Keratinocyte (primary cell): ENCODE results near the gene BIK. TPM values are rescaled to one million over a fixed set of nuclear protein-coding genes. Genes with fewer than 3 reads are reported as not detected.
A peak's percentile ranks its signal among the peaks of the same experiment; 100 is the strongest.

Experiments
- DNase-seq: peaks from one replicate; pipeline ENCODE4 v3.0.0-alpha.2; 2011; ENCODE audit warnings: low read depth, missing footprints, low spot score
- FAIRE-seq: peaks from 2 replicates; lab custom pipeline; 2011; peaks lifted over from hg19 to GRCh38; lab: Jason Lieb, UNC
- H2AFZ ChIP-seq: 2 replicates; pipeline ENCODE4 v1.6.0; 2012; ENCODE audit warnings: low read length, control low read depth, inconsistent platforms; ENCODE audit not compliant: control insufficient read depth
- H3K27ac ChIP-seq: 2 replicates; pipeline ENCODE4 v1.5.1; 2011; ENCODE audit warnings: low read length; ENCODE audit not compliant: control insufficient read depth, insufficient read depth
- H3K27me3 ChIP-seq: 3 replicates; pipeline ENCODE4 v1.6.0; 2011; ENCODE audit warnings: low read length; ENCODE audit not compliant: control insufficient read depth, insufficient read depth; ENCODE audit errors: extremely low read depth
- H3K36me3 ChIP-seq, 2 experiments: 2 replicates in 1 of 2; 3 replicates in 1 of 2; pipeline ENCODE4 v1.5.1; 2011; ENCODE audit warnings: low read length in 2 of 2, mild to moderate bottlenecking in 1 of 2; ENCODE audit not compliant: control insufficient read depth in 2 of 2, insufficient read depth in 2 of 2; ENCODE audit errors: extremely low read depth in 1 of 2
- H3K4me1 ChIP-seq: 3 replicates; pipeline ENCODE4 v1.5.1; 2011; ENCODE audit warnings: low read length; ENCODE audit not compliant: control insufficient read depth, insufficient read depth; ENCODE audit errors: extremely low read depth
- H3K4me2 ChIP-seq: 3 replicates; pipeline ENCODE4 v1.6.0; 2011; ENCODE audit warnings: low read depth, low read length; ENCODE audit not compliant: control insufficient read depth, insufficient read depth; ENCODE audit errors: extremely low read depth
- H3K4me3 ChIP-seq, 3 experiments: fragments of 200-600 bp in 1 of 3; sonication (generic) in 1 of 3; 2 replicates in 2 of 3; 3 replicates in 1 of 3; pipeline ENCODE4 v1.5.1; 2011 to 2016; ENCODE audit warnings: low read length in 3 of 3, mild to moderate bottlenecking in 3 of 3, control low read depth in 2 of 3, inconsistent platforms in 1 of 3, low read depth in 1 of 3, mixed read lengths in 1 of 3, mixed run types in 1 of 3, moderate library complexity in 1 of 3; ENCODE audit not compliant: control insufficient read depth in 2 of 3, insufficient read depth in 2 of 3; ENCODE audit errors: extremely low read depth in 1 of 3
- H3K79me2 ChIP-seq: 2 replicates; pipeline ENCODE4 v1.6.0; 2012; ENCODE audit warnings: low read length; ENCODE audit not compliant: control insufficient read depth, insufficient read depth
- H3K9ac ChIP-seq: 3 replicates; pipeline ENCODE4 v1.6.0; 2011; ENCODE audit warnings: low read length; ENCODE audit not compliant: control insufficient read depth, insufficient read depth; ENCODE audit errors: extremely low read depth
- H3K9me1 ChIP-seq: 3 replicates; pipeline ENCODE4 v1.6.0; 2011; ENCODE audit warnings: low read length; ENCODE audit not compliant: control insufficient read depth, insufficient read depth; ENCODE audit errors: extremely low read depth
- H3K9me3 ChIP-seq: 2 replicates; pipeline ENCODE4 v1.5.1; 2012; ENCODE audit warnings: low read depth, low read length; ENCODE audit not compliant: control insufficient read depth
- H4K20me1 ChIP-seq: 3 replicates; pipeline ENCODE4 v1.6.0; 2011; ENCODE audit warnings: low read length; ENCODE audit not compliant: control insufficient read depth, insufficient read depth; ENCODE audit errors: extremely low read depth
- CTCF ChIP-seq, 3 experiments: IDR thresholded peaks in 1 of 3; conservative IDR thresholded peaks in 1 of 3; optimal IDR thresholded peaks in 1 of 3; 2 replicates in 2 of 3; 3 replicates in 1 of 3; pipeline versions ENCODE3 to v1.5.1; 2011; ENCODE audit warnings: low read length in 3 of 3, mild to moderate bottlenecking in 3 of 3, moderate library complexity in 2 of 3, control low read depth in 1 of 3, inconsistent platforms in 1 of 3; ENCODE audit not compliant: insufficient read depth in 2 of 3; ENCODE audit errors: extremely low read depth in 1 of 3
- EZH2 ChIP-seq: IDR thresholded peaks from one replicate; pipeline ENCODE4 v1.6.1; 2012; ENCODE audit warnings: inconsistent platforms, mild to moderate bottlenecking, low read length, moderate library complexity
- dilution Hi-C: fragments of 300-500 bp; cut with MboI; formaldehyde crosslinking; loops from one replicate; pipeline ENCODE4 v1.7.0; 2020; ENCODE audit warnings: low sequenced_read_pairs; ENCODE audit not compliant: extremely low pct_ligation_motif_present
- polyA plus RNA-seq, 5 experiments: library from polyadenylated mRNA; depleted of rRNA in 3 of 5; stranded (reverse) in 3 of 5; stranded (forward) in 1 of 5; unstranded in 1 of 5; fragments of >200 nt; gene quantifications; 1 replicate in 1 of 5; 2 replicates in 3 of 5; 3 replicates in 1 of 5; pipeline versions ENCODE4 v1.2.1 to v1.2.3, GENCODE V29; 2011 to 2012; ENCODE audit warnings: missing spikeins in 2 of 5, low read depth in 1 of 5, low replicate concordance in 1 of 5

BIK gene
- polyA plus RNA-seq, 1 donor (not counting 4 experiments of a cell fraction or from before 2014, with no cell fraction given), result 4.4 TPM

GRCh38 chr22:43085658-43086606, 24.6 kb upstream of the BIK start:
- Histone ChIP-seq H3K4me3 (no peak overlapping the region), H2AFZ (no peak overlapping the region), H3K9me1 (no peaks in the 10 kb centered on the region), H3K4me1 (peaks cover 10% of the 10 kb centered on the region), H3K9me3 (no peaks in the 10 kb centered on the region), H3K4me2 (no peak overlapping the region), H3K27me3 (no peaks in the 10 kb centered on the region), H3K27ac (no peak overlapping the region), H3K79me2 (no peaks in the 10 kb centered on the region), H3K9ac (no peak overlapping the region), H4K20me1 (no peaks in the 10 kb centered on the region), H3K36me3 (no peaks in the 10 kb centered on the region)
- dilution Hi-C loops, result no loop called here
- FAIRE-seq (no peak), DNase-seq (no peak)
- no peak for TF ChIP-seq EZH2
- TF ChIP-seq CTCF (optimal IDR thresholded peaks at IDR 0.05 in 1 of 3, IDR thresholded peaks at IDR 0.05 in 1 of 3, conservative IDR thresholded peaks at IDR 0.05 in 1 of 3; ENCODE audit: extremely low read depth in 1 of 3, insufficient read depth in 2 of 3, low read length in 3 of 3), result no peak

- Histone ChIP-seq H3K4me2 (peak overlapping the region; percentile 99), H3K4me3 (peak overlapping the region; percentile 59 to 88 (median 82)), H3K36me3 (no peaks in the 10 kb centered on the region), H3K9me3 (no peaks in the 10 kb centered on the region), H3K27ac (peak overlapping the region; percentile 74), H3K79me2 (no peaks in the 10 kb centered on the region), H3K4me1 (peaks cover 7% of the 10 kb centered on the region), H4K20me1 (no peaks in the 10 kb centered on the region), H2AFZ (peak overlapping the region; percentile 97), H3K9ac (peak overlapping the region; percentile 73), H3K9me1 (no peaks in the 10 kb centered on the region), H3K27me3 (no peaks in the 10 kb centered on the region)
- DNase-seq (no peak), FAIRE-seq (peak; percentile 41)
- TF ChIP-seq CTCF (optimal IDR thresholded peaks at IDR 0.05 in 1 of 3, IDR thresholded peaks at IDR 0.05 in 1 of 3, conservative IDR thresholded peaks at IDR 0.05 in 1 of 3; ENCODE audit: extremely low read depth in 1 of 3, insufficient read depth in 2 of 3, low read length in 3 of 3) (no peak), EZH2 (no peak)
- dilution Hi-C loops, result no loop called here
Measured at GRCh38 chr22:43088627-43088983, 21.9 kb upstream of the BIK start.
